Measurements from ENCODE around the gene SNED1. TPM values are rescaled to one million over a fixed set of nuclear protein-coding genes. Genes with fewer than 3 reads are reported as not detected.

SNED1 gene
- total and polyA plus RNA-seq, 9 of the 15 experiments (the other 6 are each of a cell fraction or from before 2014, with no cell fraction given) = 0.03 to 0.07 (median 0.05) TPM; not detected in 5

DNA sequence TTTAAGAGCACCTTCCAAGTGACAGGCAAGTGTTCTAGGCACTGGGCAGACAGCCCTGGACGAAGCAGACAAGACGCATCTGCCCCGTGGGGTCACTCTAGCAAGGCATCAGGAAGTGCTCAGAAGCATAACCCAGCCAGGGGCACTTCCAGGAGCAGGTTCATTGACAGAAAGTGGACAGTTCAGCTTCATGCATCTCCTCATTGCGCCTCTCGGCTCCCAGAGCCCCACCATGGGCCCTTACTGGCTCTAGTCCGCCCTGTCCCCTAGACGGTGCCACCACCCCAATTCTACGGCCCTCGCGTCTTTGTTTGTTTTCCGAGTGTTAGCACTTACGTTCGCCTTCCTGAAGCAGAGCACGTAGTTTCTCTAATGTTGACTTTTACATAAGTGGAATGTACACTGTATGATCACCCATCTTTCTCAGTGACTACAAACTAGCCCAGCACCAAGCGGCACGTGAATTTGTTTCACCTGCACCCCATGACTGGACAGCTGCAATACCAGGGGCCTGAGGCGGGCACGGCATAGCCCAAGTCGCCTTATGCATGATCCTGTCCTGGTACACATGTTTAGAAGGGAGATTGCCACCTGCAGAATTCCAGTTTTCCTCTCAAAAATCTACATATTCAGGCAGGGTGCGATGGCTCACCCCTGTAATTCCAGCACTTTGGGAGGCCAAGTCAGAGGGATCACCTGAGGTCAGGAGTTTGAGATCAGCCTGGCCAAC is 33.2 kb downstream of the SNED1 start:
- peaks cover 0 to 15% of the 10 kb centered on the region in 2 experiments; a peak in 2 of 5 replicates for H3K4me1 ChIP-seq (replicated peaks in 1 of 2; ENCODE audit: control insufficient read depth in 2 of 2, insufficient read depth in 2 of 2, low read length in 2 of 2)
- in situ Hi-C loops (cut with MboI) (no loop called here), intact Hi-C loops (cut with micrococcal nuclease) (no loop called here)
- no peaks in the 10 kb centered on the region for H3K36me3 ChIP-seq (ENCODE audit: control insufficient read depth, insufficient read depth, low read length)
- H2AFZ ChIP-seq (ENCODE audit: low read depth, low read length) = no peak overlapping the region
- ChIA-PET POLR2A (no interaction called here), CTCF (ENCODE audit: low intra/inter-chr PET ratio) (no interaction called here)
- H3K4me2 ChIP-seq (ENCODE audit: insufficient read depth, low read length) = no peak overlapping the region
- H3K79me2 ChIP-seq (ENCODE audit: control insufficient read depth, insufficient read depth, low read length) = no peaks in the 10 kb centered on the region
- FAIRE-seq (no peak), ATAC-seq (no peak), DNase-seq (ENCODE audit: extremely low read depth in 1 of 4, low spot score in 3 of 4) (no peak)
- no peak overlapping the region for H3K9ac ChIP-seq (ENCODE audit: insufficient read depth in 1 of 2, low read depth in 2 of 2, low read length in 2 of 2)
- no peaks in the 10 kb centered on the region for H3K9me1 ChIP-seq (ENCODE audit: control insufficient read depth, insufficient read depth, low read length)
- no peaks in the 10 kb centered on the region for H4K20me1 ChIP-seq (replicated peaks; ENCODE audit: control insufficient read depth, insufficient read depth, low read length)
- no peak overlapping the region for H3K27ac ChIP-seq (ENCODE audit: extremely low read depth, low read depth, low read length)
- WGBS (ENCODE audit: insufficient coverage, low coverage, missing lambda C conversion rate) = 17% methylated on average over 19 of the region's 20 CpGs
- H3K9me3 ChIP-seq (replicated peaks; ENCODE audit: control insufficient read depth, insufficient read depth, low read depth, low read length) = no peaks in the 10 kb centered on the region
- TF ChIP-seq ZNF583 (CRISPR knock-in tag; IDR thresholded peaks at IDR 0.05) (no peak), SIX5 (IDR thresholded peaks at IDR 0.05; ENCODE audit: borderline replicate concordance in 1 of 2, insufficient read depth in 1 of 2, low read depth in 1 of 2, low read length in 2 of 2) (no peak), CHD2 (IDR thresholded peaks at IDR 0.05; ENCODE audit: low read depth, low read length) (no peak), HMG20B (CRISPR knock-in tag; IDR thresholded peaks at IDR 0.05) (no peak), ZNF707 (CRISPR knock-in tag; conservative IDR thresholded peaks at IDR 0.05) (no peak), CCAR2 (IDR thresholded peaks at IDR 0.05; ENCODE audit: low read depth, low read length) (no peak)
- TF ChIP-seq, protein P1, sequence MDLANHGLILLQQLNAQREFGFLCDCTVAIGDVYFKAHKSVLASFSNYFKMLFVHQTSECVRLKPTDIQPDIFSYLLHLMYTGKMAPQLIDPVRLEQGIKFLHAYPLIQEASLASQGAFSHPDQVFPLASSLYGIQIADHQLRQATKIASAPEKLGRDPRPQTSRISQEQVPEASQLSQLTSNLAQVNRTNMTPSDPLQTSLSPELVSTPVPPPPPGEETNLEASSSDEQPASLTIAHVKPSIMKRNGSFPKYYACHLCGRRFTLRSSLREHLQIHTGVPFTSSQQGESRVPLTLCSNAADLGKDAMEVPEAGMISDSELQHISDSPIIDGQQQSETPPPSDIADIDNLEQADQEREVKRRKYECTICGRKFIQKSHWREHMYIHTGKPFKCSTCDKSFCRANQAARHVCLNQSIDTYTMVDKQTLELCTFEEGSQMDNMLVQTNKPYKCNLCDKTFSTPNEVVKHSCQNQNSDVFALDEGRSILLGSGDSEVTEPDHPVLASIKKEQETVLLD (IDR thresholded peaks at IDR 0.05) = no peak
- no peak overlapping the region for H3K4me3 ChIP-seq
- no TSS peak for BruUV-seq (replicated peaks)
- H3K27me3 ChIP-seq (ENCODE audit: control insufficient read depth in 2 of 2, insufficient read depth in 2 of 2, low read length in 2 of 2) = peaks cover 0 to 23% of the 10 kb centered on the region in 2 experiments; a peak in 2 of 5 replicates
